ENCODE results near the gene GCLC. TPM values are rescaled to one million over a fixed set of nuclear protein-coding genes. Genes with fewer than 3 reads are reported as not detected.

GCLC gene
- total and polyA plus RNA-seq, 9 of the 15 experiments (the other 6 are each of a cell fraction or from before 2014, with no cell fraction given), result 3.9 to 20.0 (median 9.4) TPM

- TF ChIP-seq, protein P1, sequence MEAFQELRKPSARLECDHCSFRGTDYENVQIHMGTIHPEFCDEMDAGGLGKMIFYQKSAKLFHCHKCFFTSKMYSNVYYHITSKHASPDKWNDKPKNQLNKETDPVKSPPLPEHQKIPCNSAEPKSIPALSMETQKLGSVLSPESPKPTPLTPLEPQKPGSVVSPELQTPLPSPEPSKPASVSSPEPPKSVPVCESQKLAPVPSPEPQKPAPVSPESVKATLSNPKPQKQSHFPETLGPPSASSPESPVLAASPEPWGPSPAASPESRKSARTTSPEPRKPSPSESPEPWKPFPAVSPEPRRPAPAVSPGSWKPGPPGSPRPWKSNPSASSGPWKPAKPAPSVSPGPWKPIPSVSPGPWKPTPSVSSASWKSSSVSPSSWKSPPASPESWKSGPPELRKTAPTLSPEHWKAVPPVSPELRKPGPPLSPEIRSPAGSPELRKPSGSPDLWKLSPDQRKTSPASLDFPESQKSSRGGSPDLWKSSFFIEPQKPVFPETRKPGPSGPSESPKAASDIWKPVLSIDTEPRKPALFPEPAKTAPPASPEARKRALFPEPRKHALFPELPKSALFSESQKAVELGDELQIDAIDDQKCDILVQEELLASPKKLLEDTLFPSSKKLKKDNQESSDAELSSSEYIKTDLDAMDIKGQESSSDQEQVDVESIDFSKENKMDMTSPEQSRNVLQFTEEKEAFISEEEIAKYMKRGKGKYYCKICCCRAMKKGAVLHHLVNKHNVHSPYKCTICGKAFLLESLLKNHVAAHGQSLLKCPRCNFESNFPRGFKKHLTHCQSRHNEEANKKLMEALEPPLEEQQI (IDR thresholded peaks at IDR 0.05), result no peak
These were observed 3.0 kb downstream of the GCLC start (continued) for GRCh38 chr6:53541900-53542299.

DNA sequence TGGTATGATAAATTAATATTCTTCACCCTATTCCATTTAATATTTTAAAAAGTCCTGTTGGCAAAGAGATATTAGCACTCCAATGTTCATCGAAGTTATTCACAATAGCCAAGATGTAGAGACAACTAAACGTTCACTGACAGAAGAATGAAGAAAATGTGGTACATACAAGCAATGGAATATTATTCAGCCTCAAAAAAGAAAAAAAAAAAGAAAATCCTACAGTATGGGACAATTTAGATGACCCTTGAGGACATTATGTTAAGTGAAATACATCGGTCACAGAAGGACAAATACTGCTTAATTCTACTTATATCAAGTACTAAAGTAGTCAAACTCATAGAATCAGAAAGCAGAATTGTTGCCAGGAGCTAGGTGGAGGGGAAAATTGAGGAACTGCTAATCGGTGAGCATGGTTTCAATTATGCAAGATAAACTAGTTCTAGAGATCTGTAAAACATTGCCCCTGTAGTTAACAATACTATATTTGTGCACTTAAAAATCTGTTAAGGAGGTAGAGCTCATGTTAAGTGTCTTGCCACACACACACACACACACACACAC, 4.7 kb downstream of the GCLC start:
- Histone ChIP-seq H3K9me3 (replicated peaks; ENCODE audit: control insufficient read depth, insufficient read depth, low read depth, low read length) (no peaks in the 10 kb centered on the region), H3K9me1 (ENCODE audit: control insufficient read depth, insufficient read depth, low read length) (no peaks in the 10 kb centered on the region), H3K79me2 (ENCODE audit: control insufficient read depth, insufficient read depth, low read length) (peaks cover 24% of the 10 kb centered on the region), H3K4me2 (ENCODE audit: insufficient read depth, low read length) (no peak overlapping the region), H3K36me3 (ENCODE audit: control insufficient read depth, insufficient read depth, low read length) (no peaks in the 10 kb centered on the region), H4K20me1 (replicated peaks; ENCODE audit: control insufficient read depth, insufficient read depth, low read length) (no peaks in the 10 kb centered on the region; the same call in 1 of the 2 replicates), H3K27me3 (ENCODE audit: control insufficient read depth in 2 of 2, insufficient read depth in 2 of 2, low read length in 2 of 2) (no peaks in the 10 kb centered on the region), H3K4me1 (replicated peaks in 1 of 2; ENCODE audit: control insufficient read depth in 2 of 2, insufficient read depth in 2 of 2, low read length in 2 of 2) (peaks cover 17 to 31% of the 10 kb centered on the region in 2 experiments), H2AFZ (ENCODE audit: low read depth, low read length) (no peak overlapping the region), H3K9ac (ENCODE audit: insufficient read depth in 1 of 2, low read depth in 2 of 2, low read length in 2 of 2) (no peak overlapping the region), H3K4me3 (no peak overlapping the region), H3K27ac (ENCODE audit: extremely low read depth, low read depth, low read length) (no peak overlapping the region)
- TF ChIP-seq SPI1 (IDR thresholded peaks at IDR 0.05; ENCODE audit: borderline replicate concordance, low read depth, low read length) (peak; percentile 70), ZNF224 (CRISPR knock-in tag; IDR thresholded peaks at IDR 0.05) (no peak)
- DNase-seq (ENCODE audit: extremely low read depth in 1 of 4, low spot score in 3 of 4) (no peak), ATAC-seq (no peak), FAIRE-seq (no peak)
- ChIA-PET CTCF (ENCODE audit: low intra/inter-chr PET ratio) (no interaction called here), POLR2A (no interaction called here)
- intact Hi-C loops (cut with micrococcal nuclease), result loop anchor here (10.0 kb wide), 1 partner anchor 185 kb away; no protein-coding TSS in a partner anchor
- in situ Hi-C loops (cut with MboI), result no loop called here
- WGBS (ENCODE audit: insufficient coverage, low coverage, missing lambda C conversion rate), result 51% methylated on average over 4 of the region's 4 CpGs
- no TSS peak for BruUV-seq (replicated peaks)

Measured in K562 (cell line).